Neuronal stem cell (in vitro differentiated cells): ENCODE results near the gene TGIF1.

ENCODE experiments used
- DNase-seq: peaks from one replicate; pipeline ENCODE4 v3.0.0-alpha.2; 2013; ENCODE audit warnings: low spot score
- H2AFZ ChIP-seq: one replicate; pipeline ENCODE4 v1.6.1; 2013; ENCODE audit warnings: mild to moderate bottlenecking, low read length, inconsistent platforms
- H2AK5ac ChIP-seq: 2 replicates; pipeline ENCODE4 v1.6.1; 2013; ENCODE audit warnings: low read depth, mild to moderate bottlenecking, inconsistent platforms, low read length, moderate library complexity, mixed read lengths
- H2BK120ac ChIP-seq: 2 replicates; pipeline ENCODE4 v1.6.1; 2013; ENCODE audit warnings: low read depth, mild to moderate bottlenecking, inconsistent platforms, low read length, moderate library complexity, mixed read lengths
- H2BK12ac ChIP-seq: one replicate; pipeline ENCODE4 v1.6.1; 2013; ENCODE audit warnings: low read length, inconsistent platforms
- H2BK15ac ChIP-seq: 2 replicates; pipeline ENCODE4 v1.6.1; 2013; ENCODE audit warnings: mild to moderate bottlenecking, low read length, inconsistent platforms, mixed read lengths
- H2BK5ac ChIP-seq: one replicate; pipeline ENCODE4 v1.6.1; 2013; ENCODE audit warnings: inconsistent platforms, mild to moderate bottlenecking, low read length, moderate library complexity
- H3K14ac ChIP-seq: one replicate; pipeline ENCODE4 v1.6.1; 2013; ENCODE audit warnings: low read length, inconsistent platforms
- H3K18ac ChIP-seq: 2 replicates; pipeline ENCODE4 v1.6.1; 2013; ENCODE audit warnings: low read length, inconsistent platforms
- H3K23ac ChIP-seq: 2 replicates; pipeline ENCODE4 v1.6.1; 2013; ENCODE audit warnings: low read depth, mild to moderate bottlenecking, mixed read lengths, low read length, inconsistent platforms; ENCODE audit not compliant: poor library complexity
- H3K27ac ChIP-seq: replicated peaks from 3 replicates; pipeline ENCODE4 v1.5.1; 2013; ENCODE audit warnings: low read length, inconsistent platforms
- H3K27me3 ChIP-seq, 3 experiments: 2 replicates each; pipeline ENCODE4 v1.6.1; 2013; ENCODE audit warnings: low read length in 3 of 3, mild to moderate bottlenecking in 2 of 3, inconsistent platforms in 1 of 3, low read depth in 1 of 3, mixed read lengths in 1 of 3, moderate library complexity in 1 of 3; ENCODE audit not compliant: control insufficient read depth in 3 of 3, insufficient read depth in 3 of 3
- H3K36me3 ChIP-seq, 2 donors: replicated peaks in 1 of 2; 2 replicates each; pipeline ENCODE4 v1.6.1; 2013; ENCODE audit warnings: low read length in 2 of 2; ENCODE audit not compliant: control insufficient read depth in 2 of 2, insufficient read depth in 2 of 2
- H3K4ac ChIP-seq: 2 replicates; pipeline ENCODE4 v1.6.1; 2013; ENCODE audit warnings: inconsistent platforms, mild to moderate bottlenecking, low read length, moderate library complexity
- H3K4me1 ChIP-seq, 2 donors: 1 replicate in 1 of 2; 2 replicates in 1 of 2; pipeline ENCODE4 v1.6.1; 2013; ENCODE audit warnings: low read length in 2 of 2, low read depth in 1 of 2; ENCODE audit not compliant: control insufficient read depth in 2 of 2, insufficient read depth in 1 of 2
- H3K4me2 ChIP-seq: one replicate; pipeline ENCODE4 v1.6.1; 2013; ENCODE audit warnings: mild to moderate bottlenecking, low read length, inconsistent platforms; ENCODE audit not compliant: insufficient read depth, poor library complexity, severe bottlenecking
- H3K4me3 ChIP-seq, 2 donors: 2 replicates each; pipeline ENCODE4 v1.5.1; 2013; ENCODE audit warnings: low read length in 2 of 2, mild to moderate bottlenecking in 2 of 2, inconsistent platforms in 1 of 2, moderate library complexity in 1 of 2
- H3K79me1 ChIP-seq: one replicate; pipeline ENCODE4 v1.6.1; 2013; ENCODE audit warnings: low read depth, mild to moderate bottlenecking, inconsistent platforms, low read length, moderate library complexity
- H3K9ac ChIP-seq: one replicate; pipeline ENCODE4 v1.6.1; 2013; ENCODE audit warnings: mild to moderate bottlenecking, low read depth, low read length, inconsistent platforms; ENCODE audit not compliant: poor library complexity
- H3K9me3 ChIP-seq, 2 donors: replicated peaks in 1 of 2; 2 replicates each; pipeline versions ENCODE3 to v1.6.1; 2013; ENCODE audit warnings: low read length in 2 of 2, mild to moderate bottlenecking in 2 of 2, inconsistent platforms in 1 of 2, low read depth in 1 of 2, mixed read lengths in 1 of 2, moderate library complexity in 1 of 2; ENCODE audit not compliant: control insufficient read depth in 2 of 2, insufficient read depth in 1 of 2
- H4K8ac ChIP-seq: one replicate; pipeline ENCODE4 v1.6.1; 2013; ENCODE audit warnings: low read depth, mild to moderate bottlenecking, inconsistent platforms, low read length, moderate library complexity
- H4K91ac ChIP-seq: one replicate; pipeline ENCODE4 v1.6.1; 2013; ENCODE audit warnings: low read length, low read depth, mild to moderate bottlenecking, inconsistent platforms; ENCODE audit not compliant: poor library complexity
- WGBS, 2 donors: extraction: QIAGEN DNeasy Blood & Tissue Kit; methylation state at CpG; one replicate each; pipeline ENCODE4 v1.1.7; 2013; ENCODE audit warnings: missing lambda C conversion rate in 2 of 2, mixed read lengths in 1 of 2; ENCODE audit not compliant: insufficient read length in 2 of 2, insufficient replicate concordance in 1 of 2; ENCODE audit errors: extremely low coverage in 2 of 2; 5-methylcytosine and 5-hydroxymethylcytosine counted together

The TGIF1 gene

DNA sequence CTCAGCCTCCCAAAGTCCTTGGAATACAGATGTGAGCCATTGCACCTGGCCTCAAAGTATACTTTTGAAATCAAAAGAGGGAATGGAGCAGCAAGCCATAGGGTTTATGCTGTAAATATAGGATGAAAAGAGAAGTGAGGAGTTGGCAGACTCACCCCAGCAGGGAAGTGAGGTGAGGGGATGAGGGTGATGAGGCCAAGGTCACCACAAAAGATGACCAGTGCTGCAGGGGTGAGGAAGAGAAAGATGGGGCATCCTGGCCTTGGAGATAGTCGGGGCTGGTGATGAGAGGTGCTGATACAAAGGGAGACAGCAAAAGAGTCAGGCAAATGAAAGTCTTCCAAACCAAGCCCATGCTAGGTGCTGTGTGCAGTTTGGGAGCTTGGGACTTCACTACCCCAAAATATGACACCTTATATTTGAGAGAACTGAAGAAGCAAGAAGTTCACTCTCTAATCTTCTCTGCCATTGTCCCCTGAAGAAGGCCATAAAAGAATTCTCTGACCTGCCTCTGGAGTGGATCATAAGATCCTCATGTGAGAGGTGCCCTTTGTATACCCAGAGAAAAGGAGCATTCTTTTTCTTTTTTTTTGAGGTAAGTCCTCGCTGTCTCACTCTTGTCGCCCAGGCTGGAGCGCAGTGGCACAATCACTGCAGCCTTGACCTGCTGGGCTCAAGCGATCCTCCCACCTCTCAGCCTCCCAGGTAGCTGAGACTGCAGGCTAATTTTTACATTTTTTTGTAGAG, 31.0 kb downstream of the TGIF1 start:
- Histone ChIP-seq H3K79me1 (no peaks in the 10 kb centered on the region), H3K4me3 (no peak overlapping the region), H2BK5ac (no peak overlapping the region), H2BK120ac (no peak overlapping the region), H3K27me3 (no peaks in the 10 kb centered on the region), H2AFZ (no peak overlapping the region), H2AK5ac (no peak overlapping the region), H4K8ac (no peak overlapping the region), H3K14ac (no peak overlapping the region), H3K9ac (no peak overlapping the region), H3K23ac (no peak overlapping the region), H2BK15ac (no peak overlapping the region), H3K4me1 (peaks cover 0 to 10% of the 10 kb centered on the region in 2 donors), H2BK12ac (no peak overlapping the region), H3K4ac (no peak overlapping the region), H3K9me3 (no peaks in the 10 kb centered on the region), H3K36me3 (no peaks in the 10 kb centered on the region), H3K27ac (no peak overlapping the region), H3K18ac (no peak overlapping the region), H4K91ac (no peak overlapping the region), H3K4me2 (no peak overlapping the region)
- no CpG with 5 or more reads among the region's 5 CpGs for WGBS, 2 donors
- DNase-seq: no peak

DNA sequence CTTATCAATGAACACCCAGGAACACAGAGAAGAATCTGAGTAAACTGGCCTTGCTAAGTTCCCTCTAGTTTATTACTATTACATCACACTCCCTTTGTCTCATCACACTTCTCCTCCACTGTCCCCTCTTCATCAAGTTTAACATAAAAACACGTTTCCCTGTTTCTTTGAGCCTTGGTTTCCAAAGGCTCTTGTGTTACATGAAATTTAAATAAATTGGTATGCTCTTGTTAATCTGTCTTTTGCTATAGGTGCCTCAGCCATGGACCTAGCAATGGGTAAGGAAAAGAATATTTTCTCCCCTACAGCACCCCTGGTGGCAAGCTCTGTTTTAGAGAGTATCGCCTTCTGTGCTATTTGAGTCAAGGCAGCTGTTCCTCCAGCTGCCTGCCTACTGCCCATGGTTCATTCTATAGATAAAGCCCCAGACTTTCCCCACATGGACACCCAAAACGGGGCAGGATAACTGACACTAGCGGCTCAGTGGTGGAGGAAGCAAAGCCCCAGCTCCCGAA, 31.8 kb downstream of the TGIF1 start:
- H2BK5ac ChIP-seq: no peak overlapping the region
- no peaks in the 10 kb centered on the region for H3K36me3 ChIP-seq
- no peak overlapping the region for H3K14ac ChIP-seq
- no peak overlapping the region for H2AFZ ChIP-seq
- H3K79me1 ChIP-seq: no peaks in the 10 kb centered on the region
- H3K4me2 ChIP-seq: no peak overlapping the region
- H3K9me3 ChIP-seq: no peaks in the 10 kb centered on the region
- DNase-seq: no peak
- no peak overlapping the region for H3K9ac ChIP-seq
- no peak overlapping the region for H2BK120ac ChIP-seq
- WGBS, 2 donors: no CpG with 5 or more reads among the region's 5 CpGs
- no peak overlapping the region for H2BK15ac ChIP-seq
- no peak overlapping the region for H3K23ac ChIP-seq
- no peak overlapping the region for H2BK12ac ChIP-seq
- H3K18ac ChIP-seq: no peak overlapping the region
- no peak overlapping the region for H3K27ac ChIP-seq
- H4K8ac ChIP-seq: no peak overlapping the region
- H3K4ac ChIP-seq: no peak overlapping the region
- H4K91ac ChIP-seq: no peak overlapping the region
- peaks cover 0 to 10% of the 10 kb centered on the region in 2 donors for H3K4me1 ChIP-seq
- H3K4me3 ChIP-seq: no peak overlapping the region
- no peaks in the 10 kb centered on the region for H3K27me3 ChIP-seq
- H2AK5ac ChIP-seq: no peak overlapping the region

DNA sequence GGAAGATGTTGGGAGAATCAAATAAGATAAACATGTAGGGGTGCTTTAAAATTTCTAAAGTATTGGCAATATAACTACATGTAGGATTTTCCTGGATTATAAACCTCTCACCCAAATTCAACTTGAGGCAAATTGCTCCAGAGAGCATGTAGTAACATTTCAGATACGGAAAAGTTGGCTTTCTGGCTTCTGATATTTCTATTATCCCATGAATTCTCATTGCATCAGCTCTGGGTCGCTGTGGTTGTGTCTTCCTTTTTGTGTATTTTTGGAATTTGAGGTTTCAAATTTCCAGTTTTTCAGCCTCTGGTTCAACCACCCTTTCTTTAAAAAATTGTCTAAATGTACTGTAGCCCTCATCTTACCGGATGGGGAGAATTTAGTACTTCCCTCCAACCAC, 32.3 kb downstream of the TGIF1 start:
- Histone ChIP-seq H3K27ac (no peak overlapping the region), H2BK5ac (no peak overlapping the region), H2AFZ (no peak overlapping the region), H3K9me3 (no peaks in the 10 kb centered on the region), H3K36me3 (no peaks in the 10 kb centered on the region), H2BK15ac (no peak overlapping the region), H3K4me2 (no peak overlapping the region), H2BK120ac (no peak overlapping the region), H3K4ac (no peak overlapping the region), H4K91ac (no peak overlapping the region), H3K18ac (no peak overlapping the region), H3K27me3 (no peaks in the 10 kb centered on the region), H2BK12ac (no peak overlapping the region), H3K14ac (no peak overlapping the region), H3K79me1 (no peaks in the 10 kb centered on the region), H2AK5ac (no peak overlapping the region), H3K4me3 (no peak overlapping the region), H4K8ac (no peak overlapping the region), H3K9ac (no peak overlapping the region), H3K4me1 (peaks cover 0 to 10% of the 10 kb centered on the region in 2 donors), H3K23ac (no peak overlapping the region)
- no peak for DNase-seq
- no CpG with 5 or more reads among the region's 3 CpGs for WGBS, 2 donors

DNA sequence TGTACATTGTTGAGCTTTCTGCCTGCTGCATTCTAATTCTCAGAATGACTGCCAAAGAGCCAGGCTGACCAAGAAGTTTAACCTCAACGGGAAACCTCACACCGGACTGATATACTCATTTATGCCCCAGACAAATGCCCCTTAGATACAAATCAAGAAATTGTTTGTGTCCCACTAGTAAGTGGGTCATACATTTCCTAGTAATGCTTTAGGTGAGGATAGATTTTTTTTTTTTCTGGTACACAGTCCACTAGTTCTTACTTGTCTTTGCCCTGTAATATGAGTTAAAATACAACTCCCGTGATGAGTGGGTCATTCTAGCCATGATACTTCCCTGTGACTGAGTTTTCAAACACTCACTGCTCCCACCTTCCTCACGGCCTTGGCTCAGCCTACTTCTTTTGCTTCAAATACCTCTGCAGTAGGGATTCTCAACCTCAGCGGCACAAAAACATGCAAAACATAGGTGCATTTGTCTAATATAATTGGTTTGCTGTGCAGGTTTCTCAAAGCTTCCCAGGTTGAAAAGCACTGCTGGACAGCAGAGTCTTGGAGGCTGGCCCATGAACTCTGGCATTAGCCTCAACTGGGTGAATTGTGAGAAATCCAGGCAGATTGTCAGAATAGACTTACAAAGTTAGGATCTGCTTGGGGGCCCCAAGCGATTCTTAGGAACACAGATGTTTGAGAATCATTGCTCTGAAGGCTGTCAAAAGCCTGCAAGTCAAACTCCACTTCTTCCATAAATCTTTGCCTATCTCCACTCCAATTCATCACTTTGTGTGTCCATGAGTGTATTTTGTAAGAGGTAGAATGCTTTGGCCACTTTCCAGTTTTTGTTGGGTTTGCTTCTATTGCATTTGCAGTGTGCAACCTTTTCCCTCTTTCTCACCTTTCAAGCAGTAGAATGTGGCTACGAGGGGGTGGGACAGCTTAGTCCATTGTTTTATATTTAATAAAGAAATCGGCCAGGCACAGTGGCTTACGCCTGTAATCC, 35.5 kb downstream of the TGIF1 start:
- H3K4me3 ChIP-seq: no peak overlapping the region
- H2BK5ac ChIP-seq: no peak overlapping the region
- no peak overlapping the region for H3K27ac ChIP-seq
- H3K27me3 ChIP-seq: no peaks in the 10 kb centered on the region
- DNase-seq: no peak
- no peak overlapping the region for H3K18ac ChIP-seq
- H4K8ac ChIP-seq: no peak overlapping the region
- no peak overlapping the region for H2BK15ac ChIP-seq
- peaks cover 0 to 10% of the 10 kb centered on the region in 2 donors for H3K4me1 ChIP-seq
- H3K14ac ChIP-seq: no peak overlapping the region
- H4K91ac ChIP-seq: no peak overlapping the region
- H3K4me2 ChIP-seq: no peak overlapping the region
- H3K9ac ChIP-seq: no peak overlapping the region
- H3K23ac ChIP-seq: no peak overlapping the region
- no peak overlapping the region for H3K4ac ChIP-seq
- H3K79me1 ChIP-seq: no peaks in the 10 kb centered on the region
- no peaks in the 10 kb centered on the region for H3K9me3 ChIP-seq
- H2BK12ac ChIP-seq: no peak overlapping the region
- no peaks in the 10 kb centered on the region for H3K36me3 ChIP-seq
- no peak overlapping the region for H2AFZ ChIP-seq
- WGBS, 2 donors: no CpG with 5 or more reads among the region's 9 CpGs
- H2AK5ac ChIP-seq: no peak overlapping the region
- H2BK120ac ChIP-seq: no peak overlapping the region
